B cell (primary cell): ENCODE measurements around the gene FBXO11. TPM values are rescaled to one million over a fixed set of nuclear protein-coding genes. Genes with fewer than 3 reads are reported as not detected.

Source experiments
- ATAC-seq: fragments of 200-7000 bp; cut with Tn5 transposase; one replicate; pipeline ENCODE4 v1.10.0; 2021; ENCODE audit warnings: low read depth, mild to moderate bottlenecking, moderate number of reproducible peaks, moderate library complexity
- CTCF ChIA-PET: fragments of 350-600 bp; sonication (Branson Sonifier 250); formaldehyde crosslinking; loops from one replicate; lab custom pipeline; 2021; ENCODE audit warnings: antibody characterized with exemption, inconsistent platforms; lab: Charles Lee
- POLR2A ChIA-PET: fragments of 350-600 bp; sonication (Branson Sonifier 250); formaldehyde crosslinking; loops from one replicate; lab custom pipeline; 2021; ENCODE audit warnings: antibody characterized with exemption; lab: Charles Lee
- DNase-seq: peaks from one replicate; pipeline ENCODE4 v3.0.0; 2013
- H2AFZ ChIP-seq: 2 replicates; pipeline ENCODE4 v1.6.1; 2012; ENCODE audit warnings: mild to moderate bottlenecking, low read depth, low read length; ENCODE audit not compliant: insufficient read depth, poor library complexity, severe bottlenecking
- H3K27ac ChIP-seq, 2 donors: 1 replicate in 1 of 2; 2 replicates in 1 of 2; pipeline ENCODE4 v1.5.1; 2012 to 2013; ENCODE audit warnings: low read length in 2 of 2, mild to moderate bottlenecking in 2 of 2, moderate library complexity in 1 of 2
- H3K27me3 ChIP-seq, 4 experiments: fragments of 200-600 bp in 1 of 4; sonication (generic) in 1 of 4; replicated peaks in 1 of 4; 1 replicate in 2 of 4; 2 replicates in 2 of 4; pipeline versions ENCODE4 v1.6.1 to v1.7.0; 2013 to 2016; ENCODE audit warnings: low read length in 3 of 4, mild to moderate bottlenecking in 2 of 4, mixed read lengths in 1 of 4, moderate library complexity in 1 of 4; ENCODE audit not compliant: insufficient read depth in 4 of 4, control insufficient read depth in 3 of 4; ENCODE audit errors: control extremely low read depth in 1 of 4
- H3K36me3 ChIP-seq, 2 experiments: replicated peaks in 1 of 2; 1 replicate in 1 of 2; 2 replicates in 1 of 2; pipeline versions ENCODE4 v1.6.1 to v1.7.1; 2013; ENCODE audit warnings: low read length in 1 of 2; ENCODE audit not compliant: insufficient read depth in 2 of 2, control insufficient read depth in 1 of 2; ENCODE audit errors: control extremely low read depth in 1 of 2, extremely low read depth in 1 of 2
- H3K4me1 ChIP-seq, 2 donors: fragments of 200-600 bp in 1 of 2; sonication (generic) in 1 of 2; 1 replicate in 1 of 2; 2 replicates in 1 of 2; pipeline versions ENCODE4 v1.5.1 to v1.6.1; 2013 to 2017; ENCODE audit warnings: low read length in 2 of 2; ENCODE audit not compliant: control insufficient read depth in 2 of 2, insufficient read depth in 2 of 2
- H3K4me2 ChIP-seq: replicated peaks from 2 replicates; pipeline ENCODE3; 2012; ENCODE audit warnings: mild to moderate bottlenecking, low read depth, low read length; ENCODE audit not compliant: poor library complexity, severe bottlenecking
- H3K4me3 ChIP-seq, 5 experiments: fragments of 200-600 bp in 1 of 5; sonication (generic) in 1 of 5; 1 replicate in 3 of 5; 2 replicates in 2 of 5; pipeline versions ENCODE4 v1.5.1 to v1.7.0; 2011 to 2016; ENCODE audit warnings: low read length in 4 of 5, mild to moderate bottlenecking in 4 of 5, low read depth in 2 of 5, control low read depth in 1 of 5, moderate library complexity in 1 of 5; ENCODE audit not compliant: insufficient read depth in 1 of 5; ENCODE audit errors: control extremely low read depth in 1 of 5, extremely low read depth in 1 of 5
- H3K79me2 ChIP-seq: fragments of 200-600 bp; sonication (generic); one replicate; pipeline ENCODE4 v1.6.0; 2016; ENCODE audit warnings: low read length; ENCODE audit not compliant: control insufficient read depth, insufficient read depth
- H3K9ac ChIP-seq: fragments of 200-600 bp; sonication (generic); 2 replicates; pipeline ENCODE4 v1.6.1; 2017; ENCODE audit warnings: mild to moderate bottlenecking, low read length, moderate library complexity
- H3K9me3 ChIP-seq, 3 donors: one replicate each; pipeline versions ENCODE4 v1.6.1 to v1.7.1; 2013; ENCODE audit warnings: low read length in 2 of 3; ENCODE audit not compliant: control insufficient read depth in 2 of 3, insufficient read depth in 1 of 3; ENCODE audit errors: control extremely low read depth in 1 of 3
- H4K20me1 ChIP-seq: 2 replicates; pipeline ENCODE4 v1.6.0; 2012; ENCODE audit warnings: mild to moderate bottlenecking, low read length; ENCODE audit not compliant: insufficient read depth, control insufficient read depth, poor library complexity, severe bottlenecking
- H3K27ac Mint-ChIP-seq: one replicate; pipeline ENCODE4 v1.8.0; 2021; ENCODE audit warnings: mixed read lengths
- H3K27me3 Mint-ChIP-seq: one replicate; pipeline ENCODE4 v1.8.0; 2021; ENCODE audit warnings: mixed read lengths
- H3K4me1 Mint-ChIP-seq: one replicate; pipeline ENCODE4 v1.8.0; 2021; ENCODE audit warnings: mixed read lengths
- H3K4me3 Mint-ChIP-seq: one replicate; pipeline ENCODE4 v1.8.0; 2021; ENCODE audit warnings: mixed read lengths
- H3K9me3 Mint-ChIP-seq: one replicate; pipeline ENCODE4 v1.8.0; 2022; ENCODE audit warnings: mixed read lengths; ENCODE audit not compliant: insufficient read depth
- CTCF ChIP-seq: fragments of 200-600 bp; IDR thresholded peaks from one replicate; pipeline ENCODE4 v1.8.0; 2022; ENCODE audit warnings: antibody characterized with exemption, mild to moderate bottlenecking
- EZH2 ChIP-seq: IDR thresholded peaks from 2 replicates; pipeline ENCODE4 v1.6.1; 2012; ENCODE audit warnings: borderline replicate concordance, low read depth, mild to moderate bottlenecking, moderate library complexity, low read length; ENCODE audit not compliant: insufficient read depth, poor library complexity, severe bottlenecking
- WGBS: methylation state at CpG from one replicate; pipeline ENCODE4 v1.1.5; 2013; ENCODE audit warnings: missing lambda C conversion rate; ENCODE audit not compliant: insufficient coverage; 5-methylcytosine and 5-hydroxymethylcytosine counted together
- intact Hi-C: fragments of 100-400 bp; cut with micrococcal nuclease; formaldehyde crosslinking; loops from one replicate; pipeline ENCODE4 v1.10.0; 2022
- polyA minus RNA-seq: library from RNA; depleted of rRNA, polyadenylated mRNA; stranded (reverse); fragments of >200 nt; gene quantifications from 2 replicates; pipeline ENCODE4 v1.2.3, GENCODE V29; 2012
- polyA plus RNA-seq: library from polyadenylated mRNA; depleted of rRNA; stranded (reverse); fragments of >200 nt; gene quantifications from 2 replicates; pipeline ENCODE4 v1.2.3, GENCODE V29; 2012
- total RNA-seq, 2 donors: library from RNA; stranded (reverse); fragments of 120-200 nt in 1 of 2; gene quantifications; 1 replicate in 1 of 2; 2 replicates in 1 of 2; pipeline versions ENCODE4 v1.2.3 to v1.2.4, GENCODE V29; 2013 to 2022

Gene FBXO11
- total RNA-seq: 107 and 117 TPM in 2 replicates
- 55.3 TPM for total RNA-seq (2013)
- 42.6 and 58.5 TPM in 2 replicates for polyA plus RNA-seq
- 43.9 and 65.9 TPM in 2 replicates for polyA minus RNA-seq

GRCh38 chr2:47906157-47907038 is at the start of gene FBXO11:
TSS of gene FBXO11 (minus strand) at chr2:47906498. CDS start at chr2:47905720, 778 bp downstream.
- Histone ChIP-seq H3K9ac (peak within 1 kb of the TSS; percentile 87), H2AFZ (peak within 1 kb of the TSS; percentile 83), H3K4me3 (peak within 1 kb of the TSS; percentile 54 to 97 (median 95)), H3K36me3 (no peaks in the 10 kb centered on the region), H4K20me1 (peaks cover 3% of the 10 kb centered on the region), H3K4me1 (peaks cover 13 to 24% of the 10 kb centered on the region in 2 donors), H3K27me3 (no peaks in the 10 kb centered on the region), H3K79me2 (peaks cover 43% of the 10 kb centered on the region), H3K4me2 (peak within 1 kb of the TSS; percentile 77), H3K27ac (peak within 1 kb of the TSS; percentile 83 to 91), H3K9me3 (no peaks in the 10 kb centered on the region)
- intact Hi-C loops: loop anchor here (1.0 to 5.0 kb wide), 6 partner anchors 48 to 514 kb away; partner anchors contain the start of gene MSH6
- TF ChIP-seq EZH2: no peak
- TF ChIP-seq CTCF: no peak
- ChIA-PET POLR2A (interaction anchor here (0.9 kb wide), 1 partner anchor 199 kb away, joined by 3 read pairs; no protein-coding TSS in a partner anchor), CTCF (interaction anchor here (0.6 to 2.0 kb wide), 11 partner anchors 11 to 1304 kb away, joined by 3 to 25 read pairs (median 4); no protein-coding TSS in a partner anchor)
- WGBS: no CpG with 5 or more reads among the region's 54 CpGs
- ATAC-seq (peak; percentile 82), DNase-seq (peak; percentile 97)
- Mint-ChIP-seq H3K4me3 (peak within 1 kb of the TSS; percentile 88), H3K27me3 (no peaks in the 10 kb centered on the region), H3K27ac (peak within 1 kb of the TSS; percentile 91), H3K9me3 (no peaks in the 10 kb centered on the region), H3K4me1 (peaks cover 37% of the 10 kb centered on the region)
